Measurements from ENCODE around the gene NDUFS4.
"Not testable (repeated sequence)": the region's sequence is repeated elsewhere in the genome, so short reads cannot be mapped to it uniquely, and the experiment has no call there.

NDUFS4 gene

GRCh38 chr5:53631251-53631650, 70.8 kb downstream of the NDUFS4 start:
- no peak for DNase-seq (ENCODE audit: low read depth)
- H3K4me3 ChIP-seq (ENCODE audit: low read depth, low read length): no peak overlapping the region
- no peak for TF ChIP-seq CTCF (IDR thresholded peaks at IDR 0.05; ENCODE audit: control insufficient read depth, extremely low read depth, insufficient read depth)

GRCh38 chr5:53642061-53642460, 81.6 kb downstream of the NDUFS4 start:
- no peak for DNase-seq (ENCODE audit: low read depth)
- no peak for TF ChIP-seq CTCF (IDR thresholded peaks at IDR 0.05; ENCODE audit: control insufficient read depth, extremely low read depth, insufficient read depth)
- H3K4me3 ChIP-seq (ENCODE audit: low read depth, low read length): no peak overlapping the region

GRCh38 chr5:53643445-53643844, 83.0 kb downstream of the NDUFS4 start:
- no peak for TF ChIP-seq CTCF (IDR thresholded peaks at IDR 0.05; ENCODE audit: control insufficient read depth, extremely low read depth, insufficient read depth)
- peak; percentile 4 for DNase-seq (ENCODE audit: low read depth)
- H3K4me3 ChIP-seq (ENCODE audit: low read depth, low read length): no peak overlapping the region

- H3K4me3 ChIP-seq (ENCODE audit: low read depth, low read length): no peak overlapping the region
- no peak for DNase-seq (ENCODE audit: low read depth)
- TF ChIP-seq CTCF (IDR thresholded peaks at IDR 0.05; ENCODE audit: control insufficient read depth, extremely low read depth, insufficient read depth): no peak
Measured at GRCh38 chr5:53645078-53645477, 84.6 kb downstream of the NDUFS4 start.

- DNase-seq (ENCODE audit: low read depth): no peak
- H3K4me3 ChIP-seq (ENCODE audit: low read depth, low read length): no peak overlapping the region
- no peak for TF ChIP-seq CTCF (IDR thresholded peaks at IDR 0.05; ENCODE audit: control insufficient read depth, extremely low read depth, insufficient read depth)
Measured at GRCh38 chr5:53649352-53649751, 88.9 kb downstream of the NDUFS4 start.

GRCh38 chr5:53660573-53660972, 100.1 kb downstream of the NDUFS4 start:
- not testable (repeated sequence) for DNase-seq (ENCODE audit: low read depth); H3K4me3 ChIP-seq (ENCODE audit: low read depth, low read length)

- H3K4me3 ChIP-seq (ENCODE audit: low read depth, low read length); DNase-seq (ENCODE audit: low read depth): not testable (repeated sequence)
Measured at GRCh38 chr5:53665313-53665712, 104.9 kb downstream of the NDUFS4 start.

GRCh38 chr5:53667621-53668020, 107.2 kb downstream of the NDUFS4 start:
- H3K4me3 ChIP-seq (ENCODE audit: low read depth, low read length): no peak overlapping the region
- DNase-seq (ENCODE audit: low read depth): no peak
- TF ChIP-seq CTCF (IDR thresholded peaks at IDR 0.05; ENCODE audit: control insufficient read depth, extremely low read depth, insufficient read depth): no peak
